H1 (cell line): ENCODE measurements around the gene TRUB1. TPM values are rescaled to one million over a fixed set of nuclear protein-coding genes. Genes with fewer than 3 reads are reported as not detected.

ENCODE experiments used
- CTCF ChIA-PET: fragments of 300-600 bp; sonication (Branson Sonifier 250); formaldehyde crosslinking; loops from one replicate; lab custom pipeline; 2021; ENCODE audit not compliant: partially characterized antibody; lab: Charles Lee
- POLR2A ChIA-PET: fragments of 300-600 bp; sonication (Branson Sonifier 250); formaldehyde crosslinking; loops from one replicate; lab custom pipeline; 2021; ENCODE audit warnings: inconsistent platforms; ENCODE audit not compliant: partially characterized antibody; lab: Charles Lee
- DNase-seq, 2 experiments: peaks; one replicate each; pipeline versions ENCODE4 v3.0.0 to v3.0.0-alpha.2; 2010 to 2022; ENCODE audit warnings: low spot score in 2 of 2, low read depth in 1 of 2, mixed read lengths in 1 of 2
- FAIRE-seq: peaks from 2 replicates; lab custom pipeline; 2011; peaks lifted over from hg19 to GRCh38; lab: Jason Lieb, UNC
- H2AFZ ChIP-seq: 2 replicates; pipeline ENCODE4 v1.8.1; 2012; ENCODE audit warnings: low read length, inconsistent platforms
- H2AK5ac ChIP-seq: 2 replicates; pipeline ENCODE4 v1.6.1; 2013; ENCODE audit warnings: low read depth, low read length
- H2BK120ac ChIP-seq: replicated peaks from 2 replicates; pipeline ENCODE3; 2013; ENCODE audit warnings: low read depth, low read length, inconsistent platforms
- H2BK12ac ChIP-seq: 2 replicates; pipeline ENCODE4 v1.6.1; 2013; ENCODE audit warnings: low read depth, low read length
- H2BK15ac ChIP-seq: 2 replicates; pipeline ENCODE4 v1.6.1; 2013; ENCODE audit warnings: low read length
- H2BK20ac ChIP-seq: 2 replicates; pipeline ENCODE4 v1.6.1; 2013; ENCODE audit warnings: low read length
- H2BK5ac ChIP-seq: 2 replicates; pipeline ENCODE4 v1.6.1; 2013; ENCODE audit warnings: low read depth, low read length
- H3K14ac ChIP-seq: 2 replicates; pipeline ENCODE4 v1.6.1; 2013; ENCODE audit warnings: inconsistent platforms; ENCODE audit not compliant: insufficient read length
- H3K18ac ChIP-seq: 2 replicates; pipeline ENCODE4 v1.6.1; 2013; ENCODE audit warnings: low read length; ENCODE audit errors: extremely low read depth
- H3K23ac ChIP-seq: 2 replicates; pipeline ENCODE4 v1.6.1; 2013; ENCODE audit warnings: inconsistent platforms; ENCODE audit not compliant: insufficient read length
- H3K23me2 ChIP-seq: 2 replicates; pipeline ENCODE4 v1.6.1; 2013; ENCODE audit warnings: low read depth, low read length
- H3K27ac ChIP-seq: 2 replicates; pipeline ENCODE4 v1.6.1; 2011; ENCODE audit warnings: low read depth, low read length, inconsistent platforms
- H3K27me3 ChIP-seq, 4 experiments: replicated peaks in 1 of 4; 1 replicate in 1 of 4; 2 replicates in 3 of 4; pipeline versions ENCODE4 v1.6.1 to v1.8.1; 2011 to 2013; ENCODE audit warnings: low read length in 3 of 4, mild to moderate bottlenecking in 3 of 4, inconsistent platforms in 2 of 4, mixed read lengths in 2 of 4, moderate library complexity in 1 of 4; ENCODE audit not compliant: control insufficient read depth in 3 of 4, insufficient read depth in 3 of 4; ENCODE audit errors: extremely low read depth in 1 of 4
- H3K36me3 ChIP-seq, 4 experiments: 2 replicates each; pipeline versions ENCODE4 v1.6.1 to v1.8.1; 2011 to 2013; ENCODE audit warnings: mild to moderate bottlenecking in 4 of 4, low read length in 3 of 4, moderate library complexity in 2 of 4, control low read depth in 1 of 4, inconsistent platforms in 1 of 4; ENCODE audit not compliant: insufficient read depth in 4 of 4, control insufficient read depth in 2 of 4
- H3K4ac ChIP-seq: replicated peaks from 2 replicates; pipeline ENCODE3; 2013; ENCODE audit warnings: low read length, low read depth, mixed read lengths, inconsistent platforms; ENCODE audit not compliant: insufficient read length
- H3K4me1 ChIP-seq, 4 experiments: replicated peaks in 1 of 4; 1 replicate in 1 of 4; 2 replicates in 3 of 4; pipeline versions ENCODE4 v1.6.1 to v1.8.1; 2011 to 2013; ENCODE audit warnings: low read length in 3 of 4, inconsistent platforms in 2 of 4, mixed read lengths in 1 of 4; ENCODE audit not compliant: insufficient read depth in 4 of 4, control insufficient read depth in 3 of 4
- H3K4me2 ChIP-seq, 2 experiments: 2 replicates each; pipeline versions ENCODE4 v1.6.1 to v1.8.1; 2011 to 2013; ENCODE audit warnings: low read depth in 2 of 2, low read length in 2 of 2, control low read depth in 1 of 2, inconsistent platforms in 1 of 2, mild to moderate bottlenecking in 1 of 2; ENCODE audit not compliant: insufficient read depth in 1 of 2
- H3K4me3 ChIP-seq, 4 experiments: fragments of 200-600, 300-600 bp in 1 of 4; sonication (generic), shearing (Covaris generic), sonication (Bioruptor Twin) in 1 of 4; 2 replicates each; pipeline versions ENCODE4 v1.5.1 to v1.8.1; 2011 to 2016; ENCODE audit warnings: low read length in 4 of 4, low read depth in 3 of 4, control low read depth in 2 of 4, inconsistent platforms in 2 of 4, mild to moderate bottlenecking in 2 of 4, mixed read lengths in 1 of 4, moderate library complexity in 1 of 4; ENCODE audit not compliant: insufficient read depth in 2 of 4; ENCODE audit errors: extremely low read depth in 1 of 4
- H3K56ac ChIP-seq: replicated peaks from 2 replicates; pipeline ENCODE3; 2013; ENCODE audit warnings: low read depth, mild to moderate bottlenecking, mixed read lengths, low read length, inconsistent platforms; ENCODE audit not compliant: insufficient read length
- H3K79me1 ChIP-seq: 2 replicates; pipeline ENCODE4 v1.6.1; 2013; ENCODE audit warnings: low read depth, low read length, control low read depth
- H3K79me2 ChIP-seq, 2 experiments: 2 replicates each; pipeline versions ENCODE4 v1.6.1 to v1.8.1; 2012 to 2013; ENCODE audit warnings: low read length in 2 of 2, mild to moderate bottlenecking in 2 of 2, inconsistent platforms in 1 of 2; ENCODE audit not compliant: insufficient read depth in 2 of 2, control insufficient read depth in 1 of 2
- H3K9ac ChIP-seq, 4 experiments: replicated peaks in 1 of 4; 1 replicate in 1 of 4; 2 replicates in 3 of 4; pipeline versions ENCODE4 v1.6.1 to v1.8.1; 2011 to 2013; ENCODE audit warnings: low read depth in 3 of 4, low read length in 3 of 4, control low read depth in 2 of 4, mild to moderate bottlenecking in 2 of 4, moderate library complexity in 2 of 4, inconsistent platforms in 1 of 4; ENCODE audit errors: extremely low read depth in 1 of 4
- H3K9me3 ChIP-seq, 2 experiments: 2 replicates each; pipeline versions ENCODE4 v1.6.1 to v1.8.1; 2012 to 2013; ENCODE audit warnings: mild to moderate bottlenecking in 2 of 2, moderate library complexity in 2 of 2, control low read depth in 1 of 2, inconsistent platforms in 1 of 2, low read depth in 1 of 2, low read length in 1 of 2, mixed read lengths in 1 of 2; ENCODE audit not compliant: insufficient read depth in 2 of 2
- H4K20me1 ChIP-seq, 2 experiments: replicated peaks in 1 of 2; 2 replicates each; pipeline versions ENCODE3 to v1.8.1; 2011 to 2013; ENCODE audit warnings: inconsistent platforms in 2 of 2, low read length in 2 of 2, mild to moderate bottlenecking in 1 of 2; ENCODE audit not compliant: insufficient read depth in 2 of 2, control insufficient read depth in 1 of 2
- H4K5ac ChIP-seq: 2 replicates; pipeline ENCODE4 v1.6.1; 2013; ENCODE audit warnings: low read length, low read depth, mixed read lengths, inconsistent platforms; ENCODE audit not compliant: insufficient read length
- H4K8ac ChIP-seq: 2 replicates; pipeline ENCODE4 v1.8.0; 2013; ENCODE audit warnings: mild to moderate bottlenecking, moderate library complexity, low read length, inconsistent platforms; ENCODE audit not compliant: insufficient read depth; ENCODE audit errors: extremely low read depth
- H4K91ac ChIP-seq: replicated peaks from 2 replicates; pipeline ENCODE3; 2013; ENCODE audit warnings: low read length, mixed read lengths, inconsistent platforms; ENCODE audit not compliant: insufficient read length
- SP1 ChIP-seq: IDR thresholded peaks from 2 replicates; pipeline ENCODE4 v1.6.1; 2011; ENCODE audit warnings: low read depth, low read length
- TEAD4 ChIP-seq: IDR thresholded peaks from 2 replicates; pipeline ENCODE4 v1.6.1; 2012; ENCODE audit warnings: low read depth, low read length, inconsistent platforms, mixed read lengths
- WGBS, 2 experiments: shearing (Covaris generic) in 1 of 2; methylation state at CpG; one replicate each; pipeline versions ENCODE4 v1.1.6 to v1.1.7; 2013 to 2015; ENCODE audit warnings: low lambda C conversion rate in 2 of 2, mixed read lengths in 2 of 2, inconsistent platforms in 1 of 2, low coverage in 1 of 2, missing lambda C conversion rate in 1 of 2; ENCODE audit not compliant: insufficient replicate concordance in 2 of 2, insufficient coverage in 1 of 2, insufficient read length in 1 of 2; ENCODE audit errors: extremely low coverage in 1 of 2, missing lambda C conversion rate in 1 of 2; 5-methylcytosine and 5-hydroxymethylcytosine counted together
- polyA plus RNA-seq, 7 experiments: library from polyadenylated mRNA; depleted of rRNA in 3 of 7; stranded (reverse) in 5 of 7; unstranded in 2 of 7; fragments of >200 nt in 5 of 7; fragments of 200-250 nt in 2 of 7; gene quantifications; 1 replicate in 5 of 7; 2 replicates in 1 of 7; 4 replicates in 1 of 7; pipeline versions ENCODE4 v1.2.1 to v1.2.3, GENCODE V29; 2011 to 2013; ENCODE audit warnings: missing spikeins in 2 of 7, mixed read lengths in 2 of 7
- total RNA-seq: library from RNA; stranded (reverse); fragmentation: NEBNext Ultra II Directional; extraction: Animal tissue kit (Norgen Biotek cat#: 25700); gene quantifications from 2 replicates; pipeline ENCODE4 v1.2.1, GENCODE V29; 2021
- TF ChIP-seq, protein P1 (sequence below), 3 experiments: IDR thresholded peaks; 1 replicate in 2 of 3; 2 replicates in 1 of 3; pipeline versions ENCODE4 v1.5.1 to v1.6.1; 2011; ENCODE audit warnings: low read length in 3 of 3, mild to moderate bottlenecking in 3 of 3, inconsistent platforms in 2 of 3, low read depth in 1 of 3, moderate library complexity in 1 of 3; ENCODE audit not compliant: insufficient read depth in 1 of 3; ENCODE audit errors: control extremely low read depth in 1 of 3

TRUB1 gene
- total and polyA plus RNA-seq, 2 of the 8 experiments (the other 6 are each of a cell fraction or from before 2014, with no cell fraction given): 6.3 to 22.2 TPM

DNA sequence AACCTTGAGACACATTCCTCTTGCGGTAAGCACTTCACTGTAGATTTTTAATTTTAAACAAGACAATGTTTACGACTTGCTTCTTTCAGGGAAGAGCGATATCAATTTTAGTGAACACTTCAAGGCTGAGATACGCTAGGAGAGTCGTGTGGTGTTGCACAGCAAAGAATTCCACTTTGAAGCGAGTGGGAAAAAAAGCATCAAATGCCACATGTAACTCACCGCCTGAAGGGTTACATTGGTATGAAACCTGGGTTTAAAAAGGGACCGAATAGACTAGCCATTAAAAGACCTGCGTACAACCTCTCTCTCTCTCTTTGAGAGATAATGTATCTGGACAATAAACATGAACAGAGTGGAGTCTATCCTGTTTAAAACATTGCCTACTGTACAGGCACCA, 86.4 kb downstream of the TRUB1 start:
- H3K9ac ChIP-seq: no peak overlapping the region
- peaks cover 0 to 3% (median 1%) of the 10 kb centered on the region in 4 experiments; a peak in 1 of 7 replicates for H3K4me1 ChIP-seq
- no peaks in the 10 kb centered on the region for H3K36me3 ChIP-seq
- no peak overlapping the region for H2AFZ ChIP-seq
- no peak overlapping the region for H3K18ac ChIP-seq
- no peaks in the 10 kb centered on the region for H4K20me1 ChIP-seq
- no peak overlapping the region for H3K4ac ChIP-seq
- H4K5ac ChIP-seq: no peak overlapping the region
- DNase-seq (no peak), FAIRE-seq (no peak)
- H2BK120ac ChIP-seq: no peak overlapping the region
- H3K27me3 ChIP-seq: no peaks in the 10 kb centered on the region
- ChIA-PET CTCF (interaction anchor here (0.8 to 4.2 kb wide), 3 partner anchors 11 to 58 kb away, joined by 3 to 13 read pairs (median 6); no protein-coding TSS in a partner anchor), POLR2A (no interaction called here)
- H2BK15ac ChIP-seq: no peak overlapping the region
- no peak overlapping the region for H3K4me2 ChIP-seq
- H2BK20ac ChIP-seq: no peak overlapping the region
- no peaks in the 10 kb centered on the region for H3K79me2 ChIP-seq
- TF ChIP-seq TEAD4 (no peak), SP1 (no peak)
- TF ChIP-seq, protein P1, sequence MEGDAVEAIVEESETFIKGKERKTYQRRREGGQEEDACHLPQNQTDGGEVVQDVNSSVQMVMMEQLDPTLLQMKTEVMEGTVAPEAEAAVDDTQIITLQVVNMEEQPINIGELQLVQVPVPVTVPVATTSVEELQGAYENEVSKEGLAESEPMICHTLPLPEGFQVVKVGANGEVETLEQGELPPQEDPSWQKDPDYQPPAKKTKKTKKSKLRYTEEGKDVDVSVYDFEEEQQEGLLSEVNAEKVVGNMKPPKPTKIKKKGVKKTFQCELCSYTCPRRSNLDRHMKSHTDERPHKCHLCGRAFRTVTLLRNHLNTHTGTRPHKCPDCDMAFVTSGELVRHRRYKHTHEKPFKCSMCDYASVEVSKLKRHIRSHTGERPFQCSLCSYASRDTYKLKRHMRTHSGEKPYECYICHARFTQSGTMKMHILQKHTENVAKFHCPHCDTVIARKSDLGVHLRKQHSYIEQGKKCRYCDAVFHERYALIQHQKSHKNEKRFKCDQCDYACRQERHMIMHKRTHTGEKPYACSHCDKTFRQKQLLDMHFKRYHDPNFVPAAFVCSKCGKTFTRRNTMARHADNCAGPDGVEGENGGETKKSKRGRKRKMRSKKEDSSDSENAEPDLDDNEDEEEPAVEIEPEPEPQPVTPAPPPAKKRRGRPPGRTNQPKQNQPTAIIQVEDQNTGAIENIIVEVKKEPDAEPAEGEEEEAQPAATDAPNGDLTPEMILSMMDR (IDR thresholded peaks at IDR 0.05; ENCODE audit: control extremely low read depth in 1 of 3, insufficient read depth in 1 of 3, low read depth in 1 of 3, low read length in 3 of 3): no peak
- WGBS, 2 experiments: 95% methylated on average over 9 of the region's 9 CpGs; no CpG with 5 or more reads in 1 of the 2 experiments
- no peak overlapping the region for H2BK5ac ChIP-seq
- H3K14ac ChIP-seq: no peak overlapping the region
- H2BK12ac ChIP-seq: no peak overlapping the region
- H2AK5ac ChIP-seq: no peak overlapping the region
- no peak overlapping the region for H3K4me3 ChIP-seq
- no peak overlapping the region for H3K23ac ChIP-seq
- no peaks in the 10 kb centered on the region for H3K23me2 ChIP-seq
- H3K79me1 ChIP-seq: no peaks in the 10 kb centered on the region
- H3K9me3 ChIP-seq: no peaks in the 10 kb centered on the region
- H4K8ac ChIP-seq: no peak overlapping the region
- H3K56ac ChIP-seq: no peak overlapping the region
- no peak overlapping the region for H4K91ac ChIP-seq
- no peak overlapping the region for H3K27ac ChIP-seq
